CD4-positive, alpha-beta T cell treated with Interleukin-21 for 1 hour (primary cell): ENCODE results near the gene SIX5.

Source experiments
- DNase-seq: peaks from one replicate; pipeline ENCODE4 v3.0.0-alpha.2; 2020

The SIX5 gene

DNA sequence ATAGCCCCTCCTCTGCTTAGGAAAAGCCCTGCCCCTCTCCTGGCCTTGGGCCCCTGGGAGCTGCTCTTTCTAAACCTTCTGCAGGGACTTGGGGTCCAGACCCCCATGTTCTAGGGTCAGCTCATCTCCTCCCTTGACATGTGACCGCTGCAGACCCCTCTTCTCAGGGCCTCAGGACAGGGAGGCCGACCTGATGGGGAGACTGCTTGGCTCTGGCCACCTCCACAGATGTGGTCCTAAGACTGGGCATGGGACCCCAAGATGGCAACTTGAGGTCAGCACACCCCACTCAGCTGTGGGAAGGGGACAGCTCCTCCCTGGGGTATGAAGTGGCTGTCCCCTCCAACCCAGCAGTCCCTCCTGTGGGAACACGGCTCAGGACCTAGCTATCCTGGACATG lies 3.9 kb upstream of the SIX5 start:
- DNase-seq, result no peak

- no peak for DNase-seq
Observed at GRCh38 chr19:45772130-45772840, 3.2 kb upstream of the SIX5 start.

GRCh38 chr19:45771311-45771933 lies 2.4 kb upstream of the SIX5 start:
- no peak for DNase-seq

- peak; percentile 91 for DNase-seq
Observed at GRCh38 chr19:45770192-45771101, 1.4 kb upstream of the SIX5 start.

GRCh38 chr19:45769821-45770191 lies 754 bp upstream of the SIX5 start:
- DNase-seq, result no peak

DNA sequence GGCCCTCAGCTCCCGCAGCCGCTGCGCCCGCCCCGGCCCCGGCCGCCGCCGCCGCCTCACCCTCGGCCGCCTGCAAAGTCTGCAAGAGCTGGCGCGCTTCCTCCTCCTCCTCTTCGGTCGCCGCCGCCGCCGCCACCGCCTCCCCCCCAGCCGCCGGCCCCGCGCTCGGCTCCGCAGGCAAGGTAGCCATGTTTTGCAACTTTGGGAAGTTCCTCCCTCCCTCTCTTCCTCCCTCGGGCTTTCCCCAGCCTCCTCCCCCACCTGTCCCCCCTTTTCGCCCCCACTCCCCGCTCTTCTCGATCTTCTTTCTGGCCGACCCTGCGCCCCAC lies 433 bp downstream of the SIX5 start:
- DNase-seq, result peak; percentile 49

DNA sequence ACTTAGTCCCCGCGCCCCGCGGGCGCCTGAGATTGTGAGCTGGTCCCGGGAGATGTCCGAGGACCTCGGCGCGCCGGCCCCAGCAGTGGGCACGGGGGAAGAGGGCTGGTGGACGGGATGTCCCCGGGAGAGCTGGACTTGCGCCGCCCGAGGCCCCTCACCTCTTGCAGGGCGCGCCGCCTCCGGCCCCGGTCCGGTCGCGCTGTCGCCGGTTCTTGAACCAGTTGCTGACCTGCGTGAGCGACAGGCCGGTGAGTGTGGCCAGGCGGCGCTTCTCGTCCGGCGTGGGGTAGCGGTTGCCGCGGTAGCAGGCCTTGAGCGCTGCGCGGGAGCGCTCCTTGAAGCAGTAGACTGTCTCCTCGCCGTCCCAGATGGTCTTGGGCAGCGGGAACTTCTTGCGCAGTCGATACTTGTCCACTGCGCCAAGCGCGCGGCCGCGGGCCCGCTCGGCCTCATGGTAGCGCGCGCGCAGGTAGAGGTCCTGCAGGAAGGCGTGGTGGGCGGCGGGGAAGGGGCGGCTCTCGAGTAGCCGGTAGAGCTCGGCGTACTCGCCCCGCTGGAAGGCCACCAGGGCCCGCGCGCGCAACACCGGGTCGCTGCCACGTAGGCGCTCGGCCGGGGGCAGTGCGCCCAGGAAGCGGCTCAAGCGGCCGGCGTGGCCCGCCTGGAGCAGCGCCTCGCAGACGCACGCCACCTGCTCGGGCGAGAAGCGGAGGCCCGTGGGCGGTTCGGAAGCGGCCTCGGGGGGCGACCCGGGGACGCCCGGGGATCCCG lies 984 bp downstream of the SIX5 start:
- peak; percentile 7 for DNase-seq

- DNase-seq, result no peak
Observed at GRCh38 chr19:45767410-45767880, 1.6 kb downstream of the SIX5 start.

GRCh38 chr19:45766869-45767346 lies 2.1 kb downstream of the SIX5 start:
- DNase-seq, result no peak

- DNase-seq, result no peak
Observed at GRCh38 chr19:45766296-45766868, 2.7 kb downstream of the SIX5 start.

- DNase-seq, result no peak
Observed at GRCh38 chr19:45765702-45766295, 3.3 kb downstream of the SIX5 start.

- DNase-seq, result no peak
Observed at GRCh38 chr19:45764945-45765701, 3.9 kb downstream of the SIX5 start.

GRCh38 chr19:45764475-45764874 lies 4.6 kb downstream of the SIX5 start:
- DNase-seq, result no peak

- DNase-seq, result no peak
Observed at GRCh38 chr19:45763691-45764294, 5.3 kb downstream of the SIX5 start.

GRCh38 chr19:45762870-45763631 lies 6.0 kb downstream of the SIX5 start:
- no peak for DNase-seq

GRCh38 chr19:45761714-45762113 lies 7.3 kb downstream of the SIX5 start:
- DNase-seq, result no peak

- no peak for DNase-seq
Observed at GRCh38 chr19:45758921-45759320, 10.1 kb downstream of the SIX5 start.

DNA sequence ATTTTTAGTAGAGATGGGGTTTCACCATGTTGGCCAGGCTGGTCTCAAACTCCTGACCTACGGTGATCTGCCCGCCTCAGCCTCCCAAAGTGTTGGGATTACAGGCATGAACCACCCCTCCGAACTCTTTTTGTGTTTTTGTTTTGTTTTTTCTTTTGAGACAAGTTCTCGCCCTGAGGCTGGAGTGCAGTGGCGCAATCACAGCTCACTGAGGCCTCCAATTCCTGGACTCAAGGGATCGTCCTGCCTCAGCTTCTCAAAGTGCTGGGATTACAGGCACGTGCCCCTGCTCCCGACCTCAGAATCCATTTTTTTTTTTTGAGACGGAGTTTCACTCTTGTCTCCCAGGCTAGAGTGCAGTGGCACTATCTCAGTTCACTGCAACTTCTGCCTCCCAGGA lies 11.4 kb downstream of the SIX5 start:
- no peak for DNase-seq

DNA sequence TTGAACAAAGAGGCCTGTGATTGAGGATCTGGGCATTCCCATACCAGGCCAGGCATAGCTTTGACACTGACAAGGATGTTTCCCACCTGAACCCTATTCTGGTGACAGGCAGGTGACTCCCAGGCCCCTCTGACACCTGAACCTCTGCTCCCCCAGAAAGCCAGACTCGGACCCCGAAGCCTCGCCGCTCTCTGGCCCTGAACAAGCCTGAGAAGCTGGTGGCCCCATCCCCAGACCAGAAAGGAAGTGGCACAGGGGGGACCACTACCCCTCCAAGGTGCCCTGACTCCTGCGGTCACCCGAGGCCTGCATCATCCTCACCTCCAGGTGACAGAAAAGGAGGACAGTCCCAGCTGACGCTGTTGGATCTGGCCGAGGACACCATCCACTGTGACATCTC lies 14.7 kb downstream of the SIX5 start:
- DNase-seq, result no peak

DNA sequence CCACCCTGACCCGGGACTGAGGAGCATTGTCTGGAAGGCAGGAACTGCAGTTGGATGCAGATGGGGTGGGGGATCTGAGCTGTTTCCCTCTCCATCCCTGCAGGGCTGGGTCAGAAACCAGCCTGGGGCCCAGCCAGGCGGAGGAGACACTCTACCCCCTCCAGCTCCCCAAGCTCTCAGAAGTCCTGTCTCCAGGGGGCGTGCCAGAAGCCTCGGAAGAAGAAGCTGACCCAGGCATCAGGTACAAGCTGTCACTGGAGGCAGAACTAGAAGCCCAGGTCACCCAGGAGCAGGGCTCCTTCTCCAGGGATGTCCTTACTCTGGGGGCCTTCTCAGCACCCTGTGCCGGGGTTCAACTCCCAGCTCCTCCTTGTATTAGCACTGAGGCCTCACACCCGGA lies 15.5 kb downstream of the SIX5 start:
- no peak for DNase-seq
